Anterior cingulate cortex (tissue), 58 donors: ENCODE measurements around the gene KCNN4.

Source experiments
- DNase-seq, 58 donors: peaks; one replicate each; lab custom pipeline; 2025; lab: John Stamatoyannopoulos, UW

The KCNN4 gene

DNA sequence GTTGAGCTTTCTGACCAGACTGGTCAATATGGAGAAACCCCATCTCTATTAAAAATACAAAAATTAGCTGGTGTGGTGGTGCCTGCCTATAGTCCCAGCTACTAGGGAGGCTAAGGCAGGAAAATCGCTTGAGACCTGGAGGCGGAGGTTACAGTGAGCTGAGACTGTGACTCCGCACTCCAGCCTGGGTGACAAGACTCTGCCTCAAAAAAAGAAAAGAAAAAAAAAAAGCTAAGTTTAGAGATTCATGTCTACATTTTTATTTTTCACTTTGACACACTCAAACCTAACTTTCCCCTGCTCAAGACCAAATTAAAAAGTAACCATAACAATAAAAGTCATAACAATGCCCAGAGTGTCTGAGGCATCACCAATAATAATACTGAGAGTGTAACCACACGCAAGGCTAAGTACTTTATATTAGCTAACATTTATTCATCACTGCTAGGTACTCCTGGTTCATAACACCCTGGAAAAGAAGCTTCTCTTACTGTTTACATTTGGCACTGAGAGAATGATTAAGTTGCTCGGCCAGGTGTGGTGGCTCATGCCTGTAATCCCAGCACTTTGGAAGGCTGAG lies 59.2 kb downstream of the KCNN4 start:
- no peak for DNase-seq

GRCh38 chr19:43720936-43721335 lies 59.8 kb downstream of the KCNN4 start:
- no peak for DNase-seq

- no peak for DNase-seq
Measured at GRCh38 chr19:43719918-43720317, 60.9 kb downstream of the KCNN4 start.

- no peak for DNase-seq
Measured at GRCh38 chr19:43719378-43719868, 61.4 kb downstream of the KCNN4 start.

DNA sequence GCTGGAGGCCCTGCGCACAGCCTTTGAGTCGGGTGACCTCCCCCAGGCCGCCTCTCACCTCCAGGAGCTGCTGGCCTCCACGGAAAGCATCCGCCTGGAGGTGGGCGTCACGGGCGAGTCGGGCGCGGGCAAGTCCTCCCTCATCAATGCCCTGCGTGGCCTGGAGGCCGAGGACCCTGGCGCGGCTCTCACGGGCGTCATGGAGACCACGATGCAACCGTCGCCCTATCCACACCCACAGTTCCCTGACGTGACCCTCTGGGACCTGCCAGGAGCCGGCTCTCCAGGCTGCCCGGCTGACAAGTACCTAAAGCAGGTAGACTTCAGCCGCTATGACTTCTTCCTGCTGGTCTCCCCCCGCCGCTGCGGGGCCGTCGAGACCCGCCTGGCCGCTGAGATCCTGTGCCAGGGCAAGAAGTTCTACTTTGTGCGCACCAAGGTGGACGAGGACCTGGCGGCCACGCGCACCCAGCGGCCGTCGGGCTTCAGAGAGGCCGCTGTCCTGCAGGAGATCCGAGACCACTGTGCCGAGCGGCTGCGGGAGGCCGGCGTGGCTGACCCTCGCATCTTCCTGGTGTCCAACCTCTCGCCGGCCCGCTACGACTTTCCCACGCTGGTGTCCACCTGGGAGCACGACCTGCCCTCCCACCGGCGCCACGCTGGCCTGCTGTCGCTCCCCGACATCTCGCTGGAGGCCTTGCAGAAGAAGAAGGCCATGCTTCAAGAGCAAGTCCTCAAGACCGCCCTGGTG lies 62.0 kb downstream of the KCNN4 start:
- DNase-seq = no peak
